ENCODE results near the gene ZSCAN4. TPM values are rescaled to one million over a fixed set of nuclear protein-coding genes. Genes with fewer than 3 reads are reported as not detected.

The ZSCAN4 gene
- total and polyA plus RNA-seq, 9 of the 15 experiments (the other 6 are each of a cell fraction or from before 2014, with no cell fraction given), result not detected

- TF ChIP-seq HSF4 (CRISPR knock-in tag; IDR thresholded peaks at IDR 0.05; ENCODE audit: borderline replicate concordance) (no peak), POLR2A (conservative IDR thresholded peaks at IDR 0.05) (0 out of 2 replicates have a peak, but pooled peaks have one; percentile 11), NR2C2 (CRISPR knock-in tag; IDR thresholded peaks at IDR 0.05) (no peak), NR2C2 (tag; IDR thresholded peaks at IDR 0.05) (no peak), ZNF583 (CRISPR knock-in tag; IDR thresholded peaks at IDR 0.05) (no peak), LEF1 (IDR thresholded peaks at IDR 0.05) (no peak), POLR3A (IDR thresholded peaks at IDR 0.05; ENCODE audit: borderline replicate concordance, extremely low read depth, insufficient read depth, insufficient read length) (no peak), ARID3B (CRISPR knock-in tag; IDR thresholded peaks at IDR 0.05; ENCODE audit: borderline replicate concordance) (no peak)
- DNase-seq (ENCODE audit: extremely low read depth in 1 of 4, low spot score in 3 of 4) (no peak), ATAC-seq (no peak), FAIRE-seq (no peak)
- ChIA-PET POLR2A (interaction anchor here (1.1 kb wide), 1 partner anchor 153 kb away, joined by 4 read pairs; no protein-coding TSS in a partner anchor), CTCF (ENCODE audit: low intra/inter-chr PET ratio) (no interaction called here)
- peaks cover 47% of the 10 kb centered on the region for H3K36me3 ChIP-seq (ENCODE audit: control insufficient read depth, insufficient read depth, low read length)
- 38% methylated on average over 3 of the region's 3 CpGs for WGBS (ENCODE audit: insufficient coverage, low coverage, missing lambda C conversion rate)
- no peak overlapping the region for H3K9ac ChIP-seq (ENCODE audit: insufficient read depth in 1 of 2, low read depth in 2 of 2, low read length in 2 of 2)
- no peak overlapping the region for H3K27ac ChIP-seq (ENCODE audit: extremely low read depth, low read depth, low read length)
- no TSS peak for BruUV-seq (replicated peaks)
- H3K27me3 ChIP-seq (ENCODE audit: control insufficient read depth in 2 of 2, insufficient read depth in 2 of 2, low read length in 2 of 2), result no peaks in the 10 kb centered on the region
- intact Hi-C loops (cut with micrococcal nuclease), result no loop called here
- H3K4me3 ChIP-seq, result no peak overlapping the region
- no peaks in the 10 kb centered on the region for H3K9me1 ChIP-seq (ENCODE audit: control insufficient read depth, insufficient read depth, low read length)
- peaks cover 36% of the 10 kb centered on the region for H3K79me2 ChIP-seq (ENCODE audit: control insufficient read depth, insufficient read depth, low read length)
- H3K4me2 ChIP-seq (ENCODE audit: insufficient read depth, low read length), result no peak overlapping the region
- H3K9me3 ChIP-seq (replicated peaks; ENCODE audit: control insufficient read depth, insufficient read depth, low read depth, low read length), result peaks cover 43% of the 10 kb centered on the region
- H4K20me1 ChIP-seq (replicated peaks; ENCODE audit: control insufficient read depth, insufficient read depth, low read length), result no peaks in the 10 kb centered on the region
- no peaks in the 10 kb centered on the region; a peak in 1 of 5 replicates for H3K4me1 ChIP-seq (replicated peaks in 1 of 2; ENCODE audit: control insufficient read depth in 2 of 2, insufficient read depth in 2 of 2, low read length in 2 of 2)
- in situ Hi-C loops (cut with MboI), result no loop called here
- H2AFZ ChIP-seq (ENCODE audit: low read depth, low read length), result no peak overlapping the region
Observed at GRCh38 chr19:57689750-57690149, 21.0 kb downstream of the ZSCAN4 start.
